GM19324 (cell line): ENCODE data around the gene DGKI.
"Not testable (repeated sequence)": the region's sequence is repeated elsewhere in the genome, so short reads cannot be mapped to it uniquely, and the experiment has no call there.

Source experiments
- ATAC-seq: cut with Tn5 transposase; IDR thresholded peaks from one replicate; pipeline ENCODE4 v1.9.1; 2021; ENCODE audit warnings: mild to moderate bottlenecking, moderate library complexity; ENCODE audit not compliant: unreplicated experiment, low FRiP score

The DGKI gene

DNA sequence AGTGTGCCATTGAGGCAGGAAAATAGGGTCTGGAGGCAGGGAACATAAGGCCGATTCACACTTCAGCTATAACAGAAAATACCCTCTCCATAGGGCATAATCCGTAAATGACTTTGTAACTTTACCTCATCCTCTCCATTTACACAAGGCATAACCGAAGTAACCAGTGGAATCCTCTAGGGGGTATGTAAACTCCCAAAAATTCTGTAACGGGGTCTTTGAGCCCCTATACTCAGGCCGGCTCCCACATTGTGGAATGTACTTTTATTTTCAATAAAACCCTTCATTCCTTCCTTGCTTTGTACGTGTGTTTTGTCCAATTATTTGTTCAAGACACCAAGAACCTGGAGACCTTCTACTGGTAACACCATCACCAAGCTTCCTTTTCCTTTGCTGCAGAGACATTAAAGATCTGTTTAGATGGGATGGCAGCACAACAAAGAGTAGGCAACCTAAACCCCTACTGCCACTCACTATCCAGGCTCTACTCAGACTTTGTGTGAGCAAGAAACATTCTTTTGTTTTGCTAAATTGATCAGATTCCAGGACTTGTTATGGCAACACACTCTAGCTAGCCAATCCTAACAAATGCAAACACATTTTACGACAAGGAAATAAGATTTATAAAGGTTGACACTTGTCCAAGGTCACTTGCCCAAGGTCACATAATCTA lies 99.3 kb downstream of the DGKI start:
- no peak for ATAC-seq

DNA sequence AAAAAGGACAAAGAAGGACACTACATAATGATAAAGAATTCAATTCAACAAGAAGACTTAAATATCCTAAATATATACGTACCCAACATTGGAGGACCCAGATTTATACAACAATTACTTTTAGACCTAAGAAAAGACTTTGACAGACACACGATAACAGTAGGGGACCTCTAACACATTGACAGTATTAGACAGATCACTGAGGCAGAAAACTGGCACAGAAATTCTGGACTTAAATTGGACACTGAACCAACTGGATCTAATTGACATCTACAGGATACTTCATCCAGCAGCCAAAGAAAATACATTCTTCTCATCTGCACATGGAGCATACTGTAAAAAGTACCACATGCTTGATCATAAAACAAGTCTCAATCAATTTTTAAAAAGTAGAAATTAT lies 103.8 kb downstream of the DGKI start:
- no peak for ATAC-seq

DNA sequence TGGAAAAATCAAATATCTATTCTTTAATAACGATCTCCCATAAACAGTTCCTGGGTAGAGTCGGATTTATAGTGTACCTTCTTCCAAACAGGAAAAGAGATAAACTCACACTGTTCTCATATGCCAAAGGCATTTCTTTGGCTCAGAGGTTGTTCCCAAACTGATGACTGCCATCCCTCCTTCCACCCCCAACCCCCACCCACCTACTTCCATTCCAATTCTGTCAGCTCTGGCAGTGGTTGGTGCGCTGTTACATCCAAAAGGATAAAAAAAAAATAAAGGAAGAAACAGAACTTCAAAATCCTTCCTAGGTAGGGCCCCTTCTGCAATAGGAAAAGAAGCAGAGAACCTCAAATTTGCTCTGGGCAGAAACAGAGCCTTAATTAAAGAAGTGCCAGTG lies 104.7 kb downstream of the DGKI start:
- ATAC-seq, result no peak

DNA sequence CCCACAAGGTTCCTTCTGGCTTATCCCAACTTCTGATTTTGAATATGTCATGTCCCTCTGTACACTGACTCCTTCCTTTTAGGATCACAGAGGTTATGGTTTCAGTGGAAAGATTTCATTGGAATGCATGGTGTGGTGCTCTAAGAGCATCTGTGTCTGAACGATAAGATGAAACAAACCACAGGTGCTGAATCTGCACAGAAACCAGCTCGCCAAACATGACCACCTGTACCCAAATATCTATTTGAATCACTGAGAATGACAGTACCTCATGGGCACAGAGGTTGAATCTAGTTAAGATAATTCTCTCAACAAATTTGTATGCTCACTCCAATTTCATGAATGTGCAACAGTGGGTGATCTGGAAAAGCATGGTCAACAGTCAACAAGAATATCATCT lies 105.3 kb downstream of the DGKI start:
- ATAC-seq, result no peak

DNA sequence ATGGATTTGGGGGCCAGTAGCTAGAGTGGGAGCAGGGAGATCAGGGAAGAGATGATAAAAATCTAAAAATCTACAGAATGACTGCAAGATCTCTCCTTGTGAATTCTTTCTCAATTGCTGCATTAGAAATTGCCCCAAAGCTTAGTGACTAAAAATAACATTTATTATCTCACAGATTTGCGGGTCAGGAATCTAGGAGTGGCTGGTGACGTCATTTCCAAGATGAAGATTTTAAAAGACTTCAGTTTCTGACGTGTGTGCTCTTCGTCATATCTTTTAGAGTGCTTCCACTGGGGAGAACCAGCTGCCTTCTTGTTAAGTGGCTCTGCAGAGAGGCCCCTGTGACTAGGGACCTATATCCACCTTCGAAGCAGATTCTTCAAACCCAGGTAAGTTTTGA lies 112.6 kb downstream of the DGKI start:
- ATAC-seq, result no peak

DNA sequence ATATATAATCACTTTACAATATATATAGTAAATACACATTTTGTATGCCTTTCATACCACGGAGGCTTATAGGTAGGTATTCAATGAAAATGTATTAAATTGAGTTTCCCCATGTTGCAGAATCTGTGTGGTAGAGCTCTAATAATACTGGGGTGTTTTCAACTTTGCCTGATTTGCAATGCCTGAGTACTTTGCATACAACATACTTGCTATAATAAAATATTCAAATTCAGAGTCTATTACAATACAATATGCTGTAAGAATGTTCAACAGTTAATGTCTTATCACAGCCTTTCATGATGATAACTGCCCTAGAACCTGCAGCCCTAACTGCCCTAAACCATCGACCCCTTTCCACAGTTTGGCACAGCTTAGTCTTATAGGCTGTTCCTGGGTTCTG lies 114.6 kb downstream of the DGKI start:
- ATAC-seq, result no peak

DNA sequence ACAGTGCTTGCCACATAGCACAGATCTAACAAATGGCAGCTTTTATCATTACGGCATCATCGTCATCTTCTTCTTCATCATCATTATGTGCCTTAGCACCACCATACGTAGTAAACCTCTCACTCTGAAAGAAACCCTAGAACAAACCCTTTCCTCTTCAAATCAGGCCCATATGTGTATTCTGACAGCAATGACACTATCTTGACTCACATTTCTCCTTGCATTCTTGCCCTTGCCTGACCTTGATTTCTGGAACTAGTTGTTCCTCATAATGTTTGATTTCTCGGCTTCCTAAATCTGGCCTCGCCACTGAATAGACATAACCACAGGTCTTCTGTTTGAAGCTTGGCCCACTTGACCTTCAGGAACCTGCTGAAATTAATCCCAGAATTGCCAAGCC lies 115.3 kb downstream of the DGKI start:
- no peak for ATAC-seq

DNA sequence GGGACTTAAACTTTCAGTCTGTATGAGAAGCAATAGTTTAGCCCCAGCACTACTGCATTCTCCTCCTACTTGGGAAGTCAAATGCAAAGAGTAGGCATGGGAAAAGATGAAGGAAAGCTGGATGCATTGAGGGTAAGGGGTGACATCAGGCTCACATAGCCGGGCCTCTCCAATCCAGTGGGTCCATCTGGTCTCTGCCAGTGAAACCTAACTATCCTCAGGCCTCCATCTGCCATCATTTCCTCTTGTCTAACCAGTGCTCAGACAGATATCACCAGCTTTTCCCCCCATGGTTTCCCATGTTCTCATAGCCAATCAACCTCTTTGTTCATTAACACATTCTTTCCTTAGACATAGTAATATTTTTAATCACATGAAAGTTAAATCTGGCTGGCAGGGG lies 118.3 kb downstream of the DGKI start:
- no peak for ATAC-seq

DNA sequence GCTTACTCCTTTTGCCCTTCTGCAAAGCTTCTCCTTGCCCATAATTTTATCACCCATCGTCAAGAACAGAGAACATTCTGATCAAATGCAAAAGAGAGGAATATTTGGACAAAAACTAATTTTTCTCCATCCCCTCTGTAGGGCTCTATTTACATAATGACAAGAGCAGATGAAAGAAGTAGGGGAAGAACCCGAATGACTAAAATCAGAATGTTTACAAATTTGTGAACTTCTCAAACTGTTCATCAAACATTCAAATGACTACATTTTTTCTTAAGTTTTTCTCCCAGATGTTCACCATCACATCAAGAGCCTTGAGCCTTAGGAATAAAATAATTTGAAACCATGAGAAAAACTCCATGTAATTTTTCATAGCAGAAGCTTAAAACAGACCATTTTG lies 119.4 kb downstream of the DGKI start:
- ATAC-seq, result no peak

DNA sequence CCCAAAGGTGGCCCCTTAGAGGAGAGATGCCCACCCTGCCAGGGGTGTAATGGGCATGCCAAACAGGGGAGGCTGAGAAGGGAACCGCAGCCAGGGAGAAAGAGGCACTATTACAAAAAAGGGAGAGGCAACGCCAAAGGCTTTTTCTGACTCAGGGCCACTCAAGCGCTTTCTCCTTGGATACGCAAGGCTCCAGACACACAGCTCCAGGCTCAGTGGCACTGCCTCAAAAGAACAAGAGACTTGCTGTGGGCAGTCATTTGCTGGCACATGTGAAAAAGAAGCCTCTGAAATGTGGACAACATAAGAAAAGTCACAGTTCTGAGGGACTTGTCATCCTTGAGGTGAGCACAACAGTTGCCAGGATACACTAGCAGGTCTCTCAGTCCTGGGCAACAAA lies 128.4 kb downstream of the DGKI start:
- ATAC-seq, result no peak

DNA sequence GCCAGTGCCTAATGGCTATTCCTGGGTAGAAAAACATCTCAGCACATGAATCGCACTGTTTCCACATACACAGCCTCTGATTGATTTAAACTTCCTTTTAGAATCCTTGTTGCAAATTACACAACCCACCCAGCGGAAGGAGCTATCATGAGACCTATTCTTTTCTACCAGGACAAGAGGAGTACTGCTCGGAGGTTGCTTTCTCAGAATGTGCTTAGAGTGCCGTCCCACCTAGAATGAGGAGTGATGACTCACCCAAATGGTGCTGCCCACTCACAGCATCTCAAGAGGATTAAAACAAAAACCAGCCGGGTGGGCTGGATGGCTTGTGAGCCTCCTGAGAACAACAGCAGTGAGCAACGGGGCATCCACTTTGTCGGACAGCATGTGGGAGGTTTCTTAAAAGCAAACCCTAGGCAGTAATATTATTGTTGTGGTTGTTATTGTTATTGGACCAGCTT lies 128.9 kb downstream of the DGKI start:
- ATAC-seq, result no peak

DNA sequence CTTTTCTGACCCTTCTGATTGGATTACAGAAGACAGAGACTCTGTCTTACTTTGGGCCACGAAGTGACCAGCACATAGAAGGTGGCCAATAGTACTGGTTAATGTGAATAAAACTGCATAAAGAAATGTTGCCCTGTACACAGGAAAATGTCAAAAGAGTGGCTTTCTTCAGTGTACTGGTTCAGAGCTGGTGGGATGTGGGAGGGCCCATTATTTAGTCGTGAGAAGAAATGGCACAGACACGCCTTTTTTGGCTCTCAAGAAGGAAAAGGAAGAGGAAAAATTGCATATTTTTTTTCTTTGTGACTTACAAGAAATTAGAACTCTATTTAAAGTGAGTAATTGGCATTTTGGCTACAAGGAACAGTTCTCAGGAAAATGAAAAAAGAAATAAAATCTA lies 129.7 kb downstream of the DGKI start:
- ATAC-seq, result no peak

DNA sequence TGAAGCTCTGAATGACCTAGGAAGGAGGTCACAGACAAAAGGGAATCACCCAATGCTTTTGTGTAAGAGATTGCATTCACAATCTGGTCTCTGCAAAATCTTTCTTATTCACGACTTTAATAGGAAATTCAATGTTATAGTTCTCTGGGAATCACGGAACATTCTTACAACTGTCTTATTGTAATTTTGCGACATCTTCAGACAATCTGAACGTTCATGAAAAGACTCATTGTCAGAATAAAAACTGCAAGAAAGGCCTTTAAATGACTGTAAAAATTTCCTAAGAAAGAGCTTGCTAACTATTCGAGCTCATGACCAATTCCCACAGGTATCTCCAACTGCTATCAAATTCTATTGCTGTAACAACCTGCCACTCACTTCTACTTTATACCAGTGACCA lies 130.7 kb downstream of the DGKI start:
- no peak for ATAC-seq

DNA sequence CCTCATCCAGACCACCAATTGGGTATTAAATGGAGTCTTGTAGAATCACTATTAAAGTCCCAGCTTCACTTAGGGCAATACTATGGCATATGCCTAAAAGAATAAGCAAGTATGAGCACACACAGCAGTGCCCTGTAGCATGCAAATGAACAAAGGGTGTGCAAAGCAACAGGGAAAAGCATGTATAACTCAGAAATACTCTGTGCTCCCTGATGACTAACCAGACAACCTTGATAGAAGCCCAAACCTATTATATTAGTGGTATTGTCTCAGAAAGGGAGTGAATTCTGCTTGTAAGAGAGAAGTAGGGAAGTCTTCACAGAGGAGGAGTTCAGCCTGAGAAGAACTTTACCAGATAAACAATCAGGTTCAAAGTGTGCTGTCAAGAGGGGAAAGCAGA lies 131.2 kb downstream of the DGKI start:
- ATAC-seq, result no peak

DNA sequence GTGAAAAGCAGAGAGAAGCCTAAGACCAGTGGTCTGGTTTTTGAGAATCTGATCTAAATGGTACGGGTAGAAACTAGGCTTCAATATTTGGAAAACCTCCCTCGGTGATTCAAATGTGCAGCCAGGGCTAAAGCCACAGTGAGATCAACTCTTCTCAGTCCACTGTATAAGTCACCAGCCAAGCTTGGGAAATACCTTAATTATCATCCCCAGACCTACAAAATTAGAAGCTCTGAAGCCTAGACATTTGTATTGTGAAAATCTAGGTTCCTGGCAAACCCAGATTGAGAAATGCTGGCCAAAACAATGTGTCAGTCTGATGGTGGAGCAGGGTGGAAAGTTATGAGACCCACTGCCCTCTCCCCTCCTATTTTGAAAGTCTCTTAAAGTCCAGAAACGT lies 131.7 kb downstream of the DGKI start:
- ATAC-seq, result no peak

DNA sequence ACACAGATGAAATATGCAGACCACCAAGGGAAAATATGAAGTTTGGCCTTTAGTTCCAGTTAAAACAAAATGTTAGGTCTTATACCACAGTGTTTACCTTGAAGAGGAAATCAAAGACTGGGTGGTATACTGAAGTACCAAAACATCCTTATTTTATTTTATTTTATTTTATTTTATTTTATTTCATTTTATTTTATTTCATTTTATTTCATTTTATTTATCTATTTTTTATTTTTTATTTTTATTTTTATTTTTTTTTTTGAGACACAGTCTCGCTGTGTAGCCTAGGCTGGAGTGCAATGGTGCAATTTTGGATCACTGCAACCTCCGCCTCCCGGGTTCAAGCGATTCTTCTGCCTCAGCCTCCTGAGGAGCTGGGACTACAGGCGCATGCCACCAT lies 140.4 kb downstream of the DGKI start:
- not testable (repeated sequence) for ATAC-seq

DNA sequence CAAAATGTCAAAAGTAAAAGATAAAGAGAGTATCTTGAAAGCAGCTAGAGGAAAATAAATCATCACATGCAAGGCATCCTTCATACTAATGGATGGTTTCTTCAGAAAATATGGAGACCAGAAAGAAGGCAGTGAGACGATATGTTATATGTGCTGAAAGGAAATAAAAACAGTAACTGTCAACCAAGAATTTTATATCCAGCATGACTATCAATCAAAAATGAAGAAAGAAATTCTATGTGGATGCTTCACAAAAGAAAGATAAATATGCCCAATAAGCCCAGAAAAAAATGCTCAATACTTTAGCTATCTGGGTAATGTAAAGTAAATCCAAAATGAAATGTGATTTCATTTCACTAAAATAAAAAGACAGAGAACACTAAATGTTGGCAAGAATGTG lies 142.1 kb downstream of the DGKI start:
- ATAC-seq, result no peak

DNA sequence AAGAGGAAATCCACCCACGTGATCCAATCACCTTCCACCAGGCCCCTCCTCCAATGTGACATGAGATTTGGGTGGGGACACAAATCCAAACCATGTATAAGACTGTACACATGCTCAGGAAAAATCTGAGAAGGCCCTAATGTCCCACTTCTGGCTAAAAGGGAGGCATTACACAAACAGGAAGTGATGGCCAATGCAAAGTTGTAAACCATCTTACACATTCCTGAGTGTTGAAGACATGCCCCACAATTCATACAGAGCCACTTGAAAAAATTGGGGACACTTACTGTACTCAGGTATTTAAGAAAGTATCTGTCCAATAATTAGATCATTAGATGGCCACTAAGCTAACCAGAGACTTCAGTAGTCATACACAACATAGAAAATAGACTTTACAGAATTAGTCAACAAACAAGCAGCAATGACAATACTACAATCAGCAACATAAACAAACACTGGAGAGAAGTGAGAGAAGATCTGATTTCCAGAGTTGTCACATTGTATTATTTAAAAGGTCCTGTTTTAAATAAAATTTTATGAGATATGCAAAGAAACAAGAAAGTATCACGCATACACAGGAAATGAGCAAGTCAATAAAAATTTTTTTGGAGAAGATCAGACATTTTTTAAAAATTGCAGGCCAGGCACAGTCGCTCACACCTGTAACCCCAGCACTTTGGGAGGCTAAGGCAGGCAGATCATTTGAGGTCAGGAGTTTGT lies 143.3 kb downstream of the DGKI start:
- no peak for ATAC-seq

DNA sequence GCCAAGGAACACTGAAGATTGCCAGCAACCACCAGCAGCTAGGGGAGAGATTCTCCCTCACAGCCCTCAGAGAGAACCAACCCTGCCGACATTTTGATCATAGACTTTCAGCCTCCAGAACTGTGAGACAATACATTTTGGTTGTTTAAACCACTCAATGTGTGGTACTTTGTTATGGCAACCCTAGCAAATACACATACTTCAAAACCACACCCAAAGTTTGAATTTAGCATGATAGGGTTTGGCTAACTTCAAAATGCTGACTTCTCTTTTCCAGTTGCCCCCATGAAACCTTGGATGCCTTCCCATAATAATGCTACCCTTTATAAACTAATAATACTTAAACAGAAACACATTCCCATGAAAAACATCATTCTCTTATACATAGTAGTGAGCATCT lies 149.8 kb downstream of the DGKI start:
- no peak for ATAC-seq

DNA sequence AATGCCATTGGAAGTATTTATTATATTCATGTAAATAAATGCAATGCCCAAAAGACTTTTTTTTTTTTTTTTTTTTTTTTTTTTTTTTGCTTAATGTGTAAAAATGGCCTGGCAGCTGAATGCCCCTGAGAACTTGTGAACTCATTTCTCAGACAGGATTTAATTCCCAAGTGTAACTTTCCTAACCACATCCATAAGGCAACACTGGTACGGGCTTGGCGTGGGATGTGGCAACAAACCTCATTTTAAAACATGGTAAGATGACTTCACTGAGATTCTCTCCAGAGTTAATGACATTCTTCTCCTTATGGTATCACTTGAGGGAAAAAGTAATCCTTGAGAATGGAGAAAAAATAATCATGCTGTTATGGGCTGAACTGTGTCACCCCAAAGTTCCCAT lies 150.4 kb downstream of the DGKI start:
- no peak for ATAC-seq

DNA sequence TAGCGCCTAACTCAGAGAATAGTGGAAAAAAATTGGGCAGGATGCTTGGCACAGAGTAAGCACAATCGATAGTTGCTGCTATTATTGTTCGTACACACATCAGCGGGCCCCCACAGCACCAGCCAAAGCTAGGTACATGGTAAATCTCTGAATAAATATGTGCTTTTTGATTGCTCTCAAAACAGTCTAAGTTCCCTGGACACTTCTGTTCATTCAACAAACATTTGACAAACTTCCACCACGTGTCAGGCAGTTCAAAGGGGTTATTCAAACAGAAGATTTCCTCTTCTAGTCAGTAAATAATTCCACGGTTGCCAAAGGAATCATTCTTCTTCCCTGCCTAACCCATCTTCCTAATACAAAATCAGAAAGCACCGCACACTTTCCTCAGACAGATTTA lies 150.8 kb downstream of the DGKI start:
- ATAC-seq, result no peak

DNA sequence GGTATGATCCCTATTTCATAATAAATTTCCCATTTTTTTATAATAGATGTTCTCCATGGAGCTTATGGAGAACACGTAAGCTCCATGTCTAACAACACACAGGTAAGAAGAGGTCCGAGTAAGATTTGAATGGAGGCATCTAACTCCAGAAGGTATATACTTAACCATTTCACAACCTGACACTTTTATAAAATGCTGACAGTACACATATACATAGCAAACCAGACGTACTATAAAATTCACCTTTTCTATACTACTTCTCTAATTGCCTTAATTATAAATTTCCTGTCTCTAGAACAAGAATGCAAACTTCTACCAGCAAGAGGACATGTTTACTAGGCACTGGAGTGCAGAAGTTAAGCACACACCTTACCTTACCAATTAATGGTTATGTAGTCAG lies 151.3 kb downstream of the DGKI start:
- ATAC-seq, result no peak
